ENCODE results near the gene IL7R.

Gene IL7R

DNA sequence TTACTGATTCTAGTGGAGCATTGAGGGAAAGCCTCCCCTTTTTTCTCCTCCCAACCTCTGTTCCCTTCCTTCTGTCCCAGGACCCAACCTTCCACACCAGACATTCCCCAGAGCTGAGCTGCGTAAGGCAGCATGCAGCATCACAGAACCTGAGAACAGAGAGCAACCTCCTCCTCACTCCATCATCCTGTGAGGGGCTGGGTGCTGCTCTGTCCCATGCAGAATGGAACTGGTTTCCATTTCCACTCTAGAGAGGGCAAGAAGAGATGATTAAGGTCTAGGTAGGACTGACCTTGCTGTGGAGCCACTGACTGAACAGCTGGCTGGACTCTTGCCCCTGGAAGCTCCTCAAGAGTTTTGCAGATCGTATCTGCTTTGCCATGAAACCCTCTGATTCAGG lies 30.1 kb upstream of the IL7R start:
- DNase-seq (ENCODE audit: low read depth), result no peak
- no peak overlapping the region for H3K4me3 ChIP-seq (ENCODE audit: low read length)
- TF ChIP-seq, protein P1, sequence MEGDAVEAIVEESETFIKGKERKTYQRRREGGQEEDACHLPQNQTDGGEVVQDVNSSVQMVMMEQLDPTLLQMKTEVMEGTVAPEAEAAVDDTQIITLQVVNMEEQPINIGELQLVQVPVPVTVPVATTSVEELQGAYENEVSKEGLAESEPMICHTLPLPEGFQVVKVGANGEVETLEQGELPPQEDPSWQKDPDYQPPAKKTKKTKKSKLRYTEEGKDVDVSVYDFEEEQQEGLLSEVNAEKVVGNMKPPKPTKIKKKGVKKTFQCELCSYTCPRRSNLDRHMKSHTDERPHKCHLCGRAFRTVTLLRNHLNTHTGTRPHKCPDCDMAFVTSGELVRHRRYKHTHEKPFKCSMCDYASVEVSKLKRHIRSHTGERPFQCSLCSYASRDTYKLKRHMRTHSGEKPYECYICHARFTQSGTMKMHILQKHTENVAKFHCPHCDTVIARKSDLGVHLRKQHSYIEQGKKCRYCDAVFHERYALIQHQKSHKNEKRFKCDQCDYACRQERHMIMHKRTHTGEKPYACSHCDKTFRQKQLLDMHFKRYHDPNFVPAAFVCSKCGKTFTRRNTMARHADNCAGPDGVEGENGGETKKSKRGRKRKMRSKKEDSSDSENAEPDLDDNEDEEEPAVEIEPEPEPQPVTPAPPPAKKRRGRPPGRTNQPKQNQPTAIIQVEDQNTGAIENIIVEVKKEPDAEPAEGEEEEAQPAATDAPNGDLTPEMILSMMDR (IDR thresholded peaks at IDR 0.05; ENCODE audit: insufficient read depth, low read depth, low read length, missing control alignments), result no peak

DNA sequence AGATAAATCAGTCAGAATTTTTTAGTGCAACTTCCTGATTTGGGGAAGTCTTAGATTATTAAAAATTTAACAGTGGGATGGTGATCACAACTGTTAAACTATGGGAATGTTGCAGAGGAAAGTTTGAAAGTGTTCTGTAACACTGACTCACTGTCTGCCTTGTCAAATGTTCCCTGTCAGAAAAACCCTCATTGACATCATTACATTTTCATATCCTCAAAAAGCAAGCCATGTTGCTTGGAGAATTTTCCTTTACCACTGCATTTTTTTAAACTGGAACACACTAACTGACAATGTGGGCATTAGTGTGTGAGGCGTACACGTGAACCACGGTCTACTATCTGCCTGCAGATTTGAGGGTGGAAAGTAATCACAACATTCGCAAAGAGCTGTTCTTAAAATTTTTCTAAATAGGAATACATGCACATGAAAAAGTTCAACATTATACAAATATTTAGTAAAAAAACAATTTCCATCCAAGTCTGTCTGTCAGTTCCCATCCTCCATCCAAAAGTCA lies 28.6 kb upstream of the IL7R start:
- no peak for DNase-seq (ENCODE audit: low read depth)
- H3K4me3 ChIP-seq (ENCODE audit: low read length), result no peak overlapping the region
- TF ChIP-seq, protein P1 (IDR thresholded peaks at IDR 0.05; ENCODE audit: insufficient read depth, low read depth, low read length, missing control alignments), result no peak

DNA sequence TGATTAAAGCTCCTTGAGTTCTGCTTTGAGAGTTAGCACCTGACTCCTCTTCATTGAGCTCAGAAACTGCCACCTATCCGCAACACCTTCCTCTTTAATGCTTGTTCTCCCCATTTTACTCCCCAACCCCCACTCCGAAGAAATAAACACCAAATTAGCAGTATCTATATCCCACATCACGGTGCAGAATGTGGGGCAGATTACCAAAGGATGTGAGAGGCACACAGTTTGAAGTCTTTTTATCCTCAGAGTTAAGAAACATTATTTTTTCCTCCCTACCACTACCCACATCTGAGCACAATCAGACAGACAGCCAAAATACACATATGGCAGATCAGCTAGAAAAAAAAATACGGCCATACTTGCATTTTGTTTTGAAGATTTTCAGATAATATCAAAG lies 26.1 kb upstream of the IL7R start:
- TF ChIP-seq, protein P1 (IDR thresholded peaks at IDR 0.05; ENCODE audit: insufficient read depth, low read depth, low read length, missing control alignments), result no peak
- no peak for DNase-seq (ENCODE audit: low read depth)
- H3K4me3 ChIP-seq (ENCODE audit: low read length), result no peak overlapping the region

DNA sequence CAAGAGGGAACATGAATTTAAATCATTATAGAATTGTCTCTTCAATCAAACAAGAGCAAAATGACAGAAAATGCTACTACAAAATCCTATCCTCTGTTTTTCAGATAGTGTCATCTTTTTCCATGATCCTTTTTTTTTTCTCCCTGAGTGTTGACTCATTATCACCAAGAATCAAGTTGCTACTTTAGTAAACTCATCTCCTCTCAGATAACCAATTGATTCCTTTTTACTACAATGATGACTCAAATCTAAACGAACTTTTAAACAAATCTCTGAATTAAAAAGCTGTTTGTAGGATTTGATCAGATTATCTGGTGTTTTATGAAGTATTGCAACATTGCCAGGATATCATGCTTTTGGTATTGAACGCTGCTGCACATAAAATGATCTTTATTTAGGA lies 23.9 kb upstream of the IL7R start:
- TF ChIP-seq, protein P1 (IDR thresholded peaks at IDR 0.05; ENCODE audit: insufficient read depth, low read depth, low read length, missing control alignments), result no peak
- no peak overlapping the region for H3K4me3 ChIP-seq (ENCODE audit: low read length)
- DNase-seq (ENCODE audit: low read depth), result no peak

DNA sequence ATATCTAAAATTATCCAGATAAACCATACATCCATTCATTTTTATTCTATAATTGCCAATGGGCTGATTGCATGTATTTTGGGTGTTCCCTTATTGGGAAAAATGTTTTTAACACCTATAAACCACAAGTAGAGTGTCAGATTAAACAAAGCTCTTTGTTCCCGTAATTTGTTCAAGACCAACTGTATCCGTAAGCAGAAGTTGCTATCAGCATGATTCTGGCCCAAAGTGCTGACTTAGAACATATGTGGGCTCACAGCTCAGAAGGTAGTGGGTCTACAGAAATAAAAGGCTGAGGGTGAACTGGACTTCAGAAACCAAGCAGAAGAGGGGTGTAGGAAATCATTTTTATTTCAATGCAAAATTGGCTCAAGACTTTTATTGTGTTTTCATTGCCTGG lies 23.5 kb upstream of the IL7R start:
- TF ChIP-seq, protein P1 (IDR thresholded peaks at IDR 0.05; ENCODE audit: insufficient read depth, low read depth, low read length, missing control alignments), result no peak
- DNase-seq (ENCODE audit: low read depth), result no peak
- H3K4me3 ChIP-seq (ENCODE audit: low read length), result no peak overlapping the region

DNA sequence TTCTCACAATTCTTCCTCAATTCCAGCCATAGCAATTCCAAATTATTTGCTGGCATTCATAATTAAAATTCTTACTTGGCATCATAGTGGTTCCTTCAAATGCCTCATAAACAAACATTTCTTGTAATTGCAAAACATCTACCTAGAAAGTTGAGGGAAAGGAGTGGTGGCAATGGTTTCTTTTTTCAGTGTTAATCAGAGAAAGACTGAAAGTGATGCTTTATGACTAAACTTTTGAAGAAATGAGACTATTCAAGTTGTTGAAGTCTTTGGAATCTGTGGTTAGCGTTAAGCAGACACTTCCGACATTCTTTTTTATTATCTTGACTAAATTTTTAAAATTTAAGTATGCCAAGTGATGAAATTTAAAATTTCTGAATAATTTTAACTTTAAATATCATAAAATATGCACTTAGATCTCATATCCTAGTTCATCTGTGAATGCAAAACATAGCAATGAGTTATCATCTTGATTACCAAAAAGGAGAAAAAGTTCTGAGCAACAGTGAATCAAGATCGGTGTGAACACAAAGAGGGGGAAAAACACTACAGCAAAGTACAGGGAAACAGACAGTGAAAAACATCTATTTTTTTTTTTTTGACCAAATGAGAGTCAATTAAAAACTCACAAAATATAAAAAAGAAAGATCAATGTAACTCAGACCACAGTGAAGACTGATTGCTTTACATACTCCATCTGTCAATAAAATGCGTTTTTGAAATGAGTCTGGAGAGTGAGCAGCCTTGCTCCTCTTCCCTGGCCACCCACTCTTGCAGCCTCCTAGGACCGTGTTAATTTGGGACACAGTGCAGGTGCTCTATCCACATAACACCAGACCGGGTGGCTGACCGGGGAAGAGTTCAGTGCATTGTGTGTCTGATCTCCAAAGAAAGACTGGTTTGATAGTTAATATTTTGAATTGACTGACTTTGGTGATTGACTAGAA lies 20.6 kb upstream of the IL7R start:
- TF ChIP-seq, protein P1 (IDR thresholded peaks at IDR 0.05; ENCODE audit: insufficient read depth, low read depth, low read length, missing control alignments), result no peak
- DNase-seq (ENCODE audit: low read depth), result no peak
- no peak overlapping the region for H3K4me3 ChIP-seq (ENCODE audit: low read length)

Measured in epithelial cell of esophagus (primary cell).